Kidney capillary endothelial cell (primary cell): ENCODE measurements around the gene CMTM1.

Source experiments
- DNase-seq: peaks from one replicate; pipeline ENCODE4 v3.0.0-alpha.2; 2018; ENCODE audit warnings: low spot score

Gene CMTM1

GRCh38 chr16:66566051-66566901 is at the start of gene CMTM1:
CMTM1 (plus strand) TSS chr16:66566439; CDS start chr16:66566514, 75 bp downstream.
- no peak for DNase-seq

GRCh38 chr16:66516509-66516807 is 49.8 kb upstream of the CMTM1 start:
- DNase-seq: no peak

DNA sequence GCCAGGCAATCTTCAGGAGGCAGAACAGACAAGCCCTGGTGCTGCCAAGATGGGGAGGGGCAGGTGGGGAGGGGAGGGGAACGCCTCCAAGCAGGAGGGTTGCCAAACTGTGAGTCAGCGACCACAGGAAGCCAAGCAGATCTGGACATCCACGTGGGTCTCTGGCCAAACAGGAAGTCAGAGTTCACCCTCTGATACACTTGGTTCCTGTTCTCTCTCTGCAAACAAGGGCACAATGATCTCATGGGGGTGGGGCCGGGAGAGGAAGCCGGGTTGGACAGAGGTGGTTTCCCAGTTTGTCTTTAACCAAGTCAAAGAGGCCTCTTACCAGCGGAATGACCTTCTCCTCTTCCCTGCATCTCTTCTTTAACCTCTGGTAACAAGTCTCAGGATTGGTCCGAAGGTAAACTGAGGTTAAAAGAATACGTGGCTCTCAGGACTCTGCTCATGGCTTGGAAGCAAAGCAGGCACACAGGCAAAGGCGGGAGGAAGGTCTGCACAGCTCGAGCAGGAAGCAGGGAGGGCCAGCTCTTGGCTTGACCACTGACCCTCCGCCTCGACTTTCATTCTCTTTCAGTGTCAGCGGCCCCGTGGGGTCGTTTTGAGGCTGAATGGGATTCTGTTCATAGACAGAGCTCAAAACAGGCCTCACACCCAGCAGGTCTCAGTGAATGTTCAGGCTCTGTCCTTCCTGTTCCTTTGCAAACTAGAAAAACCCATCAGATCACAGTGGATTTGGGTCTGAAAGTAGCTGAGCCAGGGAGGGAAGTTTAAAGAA is 49.2 kb upstream of the CMTM1 start:
- peak; percentile 99 for DNase-seq

- DNase-seq: no peak
These were observed 48.5 kb upstream of the CMTM1 start for GRCh38 chr16:66517586-66518263.

GRCh38 chr16:66519482-66520373 is 46.5 kb upstream of the CMTM1 start:
- DNase-seq: no peak

- no peak for DNase-seq
These were observed 45.7 kb upstream of the CMTM1 start for GRCh38 chr16:66520406-66521170.

DNA sequence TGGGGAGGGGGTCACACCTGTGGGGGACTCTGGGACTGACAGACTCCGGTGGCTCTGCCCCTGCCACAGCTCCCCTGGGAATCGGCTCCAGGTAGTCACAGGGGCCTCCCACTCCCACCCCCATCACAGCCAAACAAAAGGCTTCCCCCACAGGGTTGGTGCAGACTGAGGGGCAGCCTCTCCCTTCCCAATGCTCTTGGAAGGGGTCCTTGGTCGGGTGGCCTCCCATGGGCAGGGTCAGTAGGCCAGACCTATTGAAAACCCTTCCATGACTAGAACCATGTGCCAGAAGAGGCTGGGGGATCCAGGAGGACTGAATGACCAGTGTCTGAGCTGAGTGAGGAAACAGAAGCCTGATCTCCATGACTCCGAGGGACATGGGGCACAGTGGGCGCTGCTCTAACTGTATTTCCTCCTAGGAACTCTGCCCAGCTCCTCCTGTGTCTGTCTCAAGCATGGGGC is 45.0 kb upstream of the CMTM1 start:
- DNase-seq: no peak

- DNase-seq: no peak
These were observed 44.1 kb upstream of the CMTM1 start for GRCh38 chr16:66521951-66522771.

DNA sequence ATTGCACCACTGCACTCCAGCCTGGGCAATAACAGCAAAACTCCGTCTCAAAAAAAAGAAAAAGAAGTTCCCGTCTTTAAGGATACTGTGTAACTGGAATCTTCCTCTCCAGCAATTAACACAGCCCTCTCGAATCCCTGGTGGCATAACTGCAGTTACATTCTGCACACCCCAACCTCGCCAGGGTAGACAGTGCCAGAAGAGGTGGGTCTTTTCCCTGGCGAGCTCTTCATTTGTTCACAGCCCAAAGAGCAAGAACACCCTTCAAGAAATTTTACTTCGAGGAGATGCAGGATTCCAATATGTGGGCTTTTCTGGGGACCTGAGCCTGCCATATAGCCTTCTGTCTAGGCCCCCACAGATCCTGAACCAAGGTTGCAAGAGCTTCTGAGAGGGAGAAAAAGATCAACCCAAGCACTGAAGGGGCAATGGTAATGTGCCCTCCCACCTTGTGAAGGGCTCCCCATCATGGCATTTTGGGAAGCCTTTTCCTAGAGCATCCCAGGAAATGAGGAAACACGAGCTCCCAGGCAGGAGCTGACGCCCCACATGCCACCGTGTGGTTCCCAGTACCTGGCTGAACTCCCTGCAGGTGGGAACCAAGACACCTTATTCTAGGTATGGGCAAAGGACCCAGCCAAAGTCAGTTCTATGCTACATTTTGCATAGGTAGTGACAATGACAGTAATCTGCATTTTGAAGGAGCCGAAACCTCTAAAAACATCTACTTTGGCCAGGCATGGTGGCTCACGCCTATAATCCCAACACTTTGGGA is 43.2 kb upstream of the CMTM1 start:
- no peak for DNase-seq

- no peak for DNase-seq
These were observed 42.3 kb upstream of the CMTM1 start for GRCh38 chr16:66523861-66524354.

DNA sequence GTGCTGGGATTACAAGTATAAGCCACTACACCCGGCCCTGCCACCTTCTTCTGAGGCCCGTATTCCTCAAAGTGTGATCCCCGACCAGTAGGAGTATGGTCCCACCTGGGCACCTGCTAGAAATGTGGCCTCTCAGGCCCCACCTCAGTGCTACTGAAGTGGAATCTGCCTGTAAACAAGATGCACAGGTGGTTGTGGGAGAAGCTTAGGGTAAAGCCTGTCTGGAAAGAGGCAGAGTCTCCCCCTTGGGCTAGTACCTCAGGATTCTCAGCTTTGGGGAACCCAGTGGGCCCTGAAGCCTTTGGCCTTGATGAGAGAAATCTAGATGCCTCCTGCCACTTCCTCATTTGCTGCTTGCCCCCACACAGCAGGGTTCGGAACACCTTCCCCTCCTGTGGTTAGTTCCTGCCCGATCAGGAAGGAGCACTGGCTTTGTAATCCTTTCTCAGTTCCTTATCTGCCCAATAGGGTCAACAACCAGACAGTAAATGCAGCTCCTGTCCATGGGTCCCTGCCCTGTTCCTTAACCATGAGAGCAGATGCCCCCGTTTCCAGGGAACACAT is 41.6 kb upstream of the CMTM1 start:
- DNase-seq: no peak

DNA sequence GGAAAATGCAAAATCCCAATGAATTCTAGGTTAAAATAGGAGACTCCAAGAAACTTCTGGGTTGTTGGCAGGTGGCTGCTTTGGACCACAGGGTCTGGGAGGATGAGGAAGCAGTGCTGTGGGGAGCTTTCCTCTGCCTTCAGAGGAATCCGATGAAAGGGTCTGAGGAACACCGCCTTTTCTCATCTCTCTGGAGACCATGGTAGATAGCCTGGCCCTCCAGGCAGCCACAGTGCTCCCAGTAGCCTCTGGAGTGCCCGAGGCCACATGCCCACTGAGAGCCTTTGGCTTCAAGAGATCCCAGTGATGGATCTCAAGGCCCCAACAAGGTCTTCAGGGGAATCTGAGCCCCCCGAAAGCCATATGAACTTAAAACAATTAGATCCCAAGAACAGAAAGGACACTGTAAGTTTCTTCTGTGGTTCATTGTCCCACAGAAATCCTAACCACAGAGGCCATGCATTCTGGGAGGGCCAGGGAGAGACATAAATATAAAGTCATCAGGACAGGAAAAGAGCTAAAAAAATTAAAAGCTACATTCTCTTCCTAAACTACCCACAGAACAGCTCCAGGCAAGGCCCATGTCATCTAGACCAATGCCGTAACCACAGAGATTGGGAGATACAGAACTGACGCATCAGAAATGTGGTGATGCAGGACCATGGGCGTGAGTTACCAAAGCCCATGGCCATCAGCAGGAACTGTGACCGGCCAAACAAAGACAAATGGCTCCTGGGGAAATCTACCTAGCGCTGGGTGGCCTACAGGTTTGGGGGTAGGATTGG is 40.7 kb upstream of the CMTM1 start:
- DNase-seq: no peak

GRCh38 chr16:66528294-66528693 is 37.9 kb upstream of the CMTM1 start:
- DNase-seq: no peak

DNA sequence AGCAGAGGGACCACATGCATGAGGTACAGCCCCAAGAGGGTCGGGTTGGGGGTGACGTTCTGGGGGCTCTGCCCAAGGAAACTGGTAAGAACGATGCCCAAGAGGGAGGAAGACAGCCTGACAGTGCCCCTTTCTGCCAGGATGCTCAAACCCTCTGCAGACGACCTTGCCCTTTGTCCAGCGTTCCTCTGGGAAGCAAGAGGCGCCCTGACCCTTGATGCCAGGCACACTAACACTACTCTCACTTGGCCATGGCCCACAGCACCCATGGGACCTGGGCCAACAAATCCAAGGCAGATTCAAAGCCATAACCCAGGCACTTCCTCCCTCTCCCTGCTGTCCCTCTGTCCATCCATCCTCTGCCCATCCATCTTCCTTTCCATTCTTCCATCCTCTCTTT is 36.8 kb upstream of the CMTM1 start:
- DNase-seq: no peak

GRCh38 chr16:66534376-66534799 is 31.9 kb upstream of the CMTM1 start:
- no peak for DNase-seq

- no peak for DNase-seq
These were observed 29.7 kb upstream of the CMTM1 start for GRCh38 chr16:66536525-66536924.

GRCh38 chr16:66537236-66537635 is 29.0 kb upstream of the CMTM1 start:
- no peak for DNase-seq

GRCh38 chr16:66538910-66539309 is 27.3 kb upstream of the CMTM1 start:
- no peak for DNase-seq
